IPS DF 19.7 (cell line): ENCODE measurements around the gene NCAN.
"Not testable (repeated sequence)": the region's sequence is repeated elsewhere in the genome, so short reads cannot be mapped to it uniquely, and the experiment has no call there.

ENCODE experiments used
- DNase-seq: peaks from one replicate; pipeline ENCODE4 v3.0.0-alpha.2; 2013; ENCODE audit warnings: low read depth, low spot score

Gene NCAN

GRCh38 chr19:19224150-19224851 lies 12.5 kb downstream of the NCAN start:
- no peak for DNase-seq

- DNase-seq, result peak; percentile 57
These were observed 13.2 kb downstream of the NCAN start for GRCh38 chr19:19224852-19225494.

GRCh38 chr19:19226204-19226603 lies 14.4 kb downstream of the NCAN start:
- DNase-seq, result no peak

GRCh38 chr19:19226663-19227062 lies 14.9 kb downstream of the NCAN start:
- DNase-seq, result no peak

- no peak for DNase-seq
These were observed 15.5 kb downstream of the NCAN start for GRCh38 chr19:19227217-19227616.

- no peak for DNase-seq
These were observed 17.9 kb downstream of the NCAN start for GRCh38 chr19:19229701-19230100.

- no peak for DNase-seq
These were observed 19.2 kb downstream of the NCAN start for GRCh38 chr19:19230999-19231398.

- no peak for DNase-seq
These were observed 20.5 kb downstream of the NCAN start for GRCh38 chr19:19232261-19232721.

GRCh38 chr19:19234220-19234816 lies 22.6 kb downstream of the NCAN start:
- no peak for DNase-seq

- DNase-seq, result no peak
These were observed 24.4 kb downstream of the NCAN start for GRCh38 chr19:19236173-19236572.

GRCh38 chr19:19238126-19238894 lies 26.6 kb downstream of the NCAN start:
- DNase-seq, result no peak

- no peak for DNase-seq
These were observed 27.9 kb downstream of the NCAN start for GRCh38 chr19:19239675-19240074.

GRCh38 chr19:19240476-19240875 lies 28.7 kb downstream of the NCAN start:
- DNase-seq, result no peak

GRCh38 chr19:19250196-19250801 lies 38.5 kb downstream of the NCAN start:
- DNase-seq, result no peak

- DNase-seq, result not testable (repeated sequence)
These were observed 41.7 kb downstream of the NCAN start for GRCh38 chr19:19253409-19253808.

- DNase-seq, result no peak
These were observed 44.6 kb downstream of the NCAN start for GRCh38 chr19:19256072-19256969.

- no peak for DNase-seq
These were observed 45.4 kb downstream of the NCAN start for GRCh38 chr19:19257137-19257536.

GRCh38 chr19:19257836-19258588 lies 46.3 kb downstream of the NCAN start:
- DNase-seq, result no peak

GRCh38 chr19:19258589-19259338 lies 47.0 kb downstream of the NCAN start:
- no peak for DNase-seq
